ENCODE data around the gene MYH9.

The MYH9 gene

DNA sequence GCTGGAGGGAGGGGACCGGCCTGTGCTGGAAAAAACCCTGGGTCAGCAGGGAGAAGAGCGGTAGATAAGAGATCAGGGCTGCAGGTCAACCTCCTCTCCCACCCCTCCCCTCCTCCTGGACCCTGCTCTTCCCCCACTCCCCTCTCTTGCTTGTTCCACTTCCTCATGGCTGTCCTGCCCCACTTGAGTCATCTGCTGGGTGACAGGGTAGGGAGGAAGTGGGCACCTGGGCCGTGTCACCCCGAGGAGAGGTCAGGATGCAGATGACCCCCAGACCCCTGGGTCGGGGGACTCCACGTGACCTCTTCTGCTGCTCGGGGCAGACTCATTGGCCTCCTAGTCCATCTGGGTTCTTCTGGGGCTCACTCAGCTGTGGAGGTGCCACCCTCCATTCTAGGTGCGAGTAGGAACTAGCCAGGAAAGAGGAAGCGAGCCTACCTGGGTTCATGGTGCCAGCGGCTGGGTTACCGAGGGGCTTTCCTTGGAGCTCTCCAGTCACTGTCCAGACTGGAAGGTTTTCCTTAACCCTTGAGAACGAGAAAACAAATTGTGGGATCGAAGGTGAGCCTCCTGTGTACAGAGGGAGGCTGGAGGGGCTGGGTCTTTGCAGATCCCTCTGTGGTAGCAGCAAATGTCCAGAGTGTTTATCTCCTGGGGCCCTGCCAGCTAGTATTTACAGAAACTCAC lies 154.9 kb downstream of the MYH9 start:
- ChIA-PET CTCF (interaction anchor here (0.6 kb wide), 1 partner anchor 394 kb away, joined by 3 read pairs; no protein-coding TSS in a partner anchor), POLR2A (no interaction called here)
- TF ChIP-seq ZNF384 (IDR thresholded peaks at IDR 0.05), result no peak
- no peak for TF ChIP-seq FOXK2 (IDR thresholded peaks at IDR 0.05)
- no peak for TF ChIP-seq L3MBTL2 (conservative IDR thresholded peaks at IDR 0.05)
- no peak for TF ChIP-seq LEF1 (IDR thresholded peaks at IDR 0.05; ENCODE audit: borderline replicate concordance)
- no peak for TF ChIP-seq HDGF (IDR thresholded peaks at IDR 0.05; ENCODE audit: borderline replicate concordance)
- no peak for TF ChIP-seq ARNT (IDR thresholded peaks at IDR 0.05)
- no peak for DNase-seq (ENCODE audit: extremely low spot score)

Data from HEK293T (cell line).